Globus pallidus (tissue), 1 donor: ENCODE data around the gene OGFOD1.
A peak's percentile ranks its signal among the peaks of the same experiment; 100 is the strongest.

ENCODE experiments used
- DNase-seq: peaks from one replicate; pipeline ENCODE4 v3.0.0-alpha.2; 2015; ENCODE audit warnings: low spot score

The OGFOD1 gene

DNA sequence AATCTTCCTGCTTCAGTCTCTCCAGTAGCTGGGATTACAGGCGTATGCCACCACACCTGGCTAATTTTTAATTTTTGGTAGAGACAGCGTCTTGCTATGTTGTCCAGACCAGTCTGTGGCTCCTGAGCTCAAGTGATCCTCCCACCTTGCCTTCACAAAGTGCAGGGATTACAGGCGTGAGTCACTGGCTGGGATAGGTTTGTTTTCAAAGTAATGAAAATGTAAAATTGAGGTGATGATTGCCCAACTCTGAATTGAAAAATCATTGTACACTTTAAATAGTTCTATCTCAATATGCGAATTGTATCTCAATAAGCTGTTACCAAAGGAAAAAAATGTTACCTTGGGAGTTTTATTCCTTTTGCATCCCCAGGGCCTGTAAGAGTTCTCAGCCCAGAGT lies 24.8 kb upstream of the OGFOD1 start:
- DNase-seq: no peak

DNA sequence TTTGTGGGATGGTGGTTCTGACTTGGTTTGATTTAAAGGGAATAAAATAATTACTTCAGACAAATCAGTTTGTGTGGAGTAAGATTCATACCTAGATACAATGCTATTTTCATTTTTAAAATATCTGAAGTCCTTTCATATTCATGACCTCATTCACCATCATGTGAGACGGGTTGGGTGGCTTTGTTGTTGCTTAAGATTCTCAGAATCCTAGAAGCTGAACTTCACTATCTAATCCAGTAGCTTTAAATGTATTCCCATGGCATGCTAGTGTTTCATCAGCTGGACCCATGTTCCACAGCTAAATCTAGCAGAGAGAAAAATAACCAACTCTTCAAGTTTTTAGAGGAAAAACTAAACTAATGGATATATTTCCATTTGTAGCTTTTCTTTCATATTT lies 23.3 kb upstream of the OGFOD1 start:
- DNase-seq: no peak

DNA sequence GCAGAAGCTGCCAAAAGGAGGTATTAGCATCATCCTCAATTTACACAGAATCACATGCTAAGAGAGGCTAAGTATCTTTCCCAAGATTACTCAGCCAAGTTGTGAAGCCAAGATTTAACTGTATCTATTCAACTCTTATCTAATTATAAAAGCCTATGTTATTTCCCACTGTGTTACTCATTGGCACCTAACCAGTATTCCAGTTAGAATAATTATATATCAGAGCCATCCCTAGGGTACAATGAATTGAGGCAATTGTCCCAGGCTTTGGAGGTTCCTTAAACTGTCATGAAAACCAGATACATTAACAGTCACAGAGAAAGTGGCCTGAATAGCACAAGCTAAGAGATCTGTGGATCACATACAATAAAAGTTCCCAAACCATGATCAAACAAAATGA lies 15.1 kb upstream of the OGFOD1 start:
- no peak for DNase-seq

DNA sequence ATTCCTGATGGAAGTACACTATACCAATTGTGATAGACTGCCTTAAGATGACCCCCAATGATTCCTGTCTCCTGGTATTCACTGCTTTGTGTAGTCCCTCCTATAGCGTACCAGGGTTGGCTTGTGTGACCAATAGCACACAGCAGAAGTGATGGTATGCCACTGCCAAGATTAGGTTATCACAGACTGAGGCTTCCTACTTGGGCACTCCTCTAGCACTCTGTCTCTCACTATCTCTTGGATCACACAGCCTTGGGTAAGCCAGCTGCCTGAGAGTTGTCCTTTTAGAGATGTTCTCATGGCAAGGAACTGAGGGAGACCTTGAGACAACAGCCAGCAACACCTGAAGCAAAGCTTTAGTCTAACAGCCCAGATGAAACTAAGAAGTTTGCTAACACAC lies 13.3 kb upstream of the OGFOD1 start:
- DNase-seq: no peak

DNA sequence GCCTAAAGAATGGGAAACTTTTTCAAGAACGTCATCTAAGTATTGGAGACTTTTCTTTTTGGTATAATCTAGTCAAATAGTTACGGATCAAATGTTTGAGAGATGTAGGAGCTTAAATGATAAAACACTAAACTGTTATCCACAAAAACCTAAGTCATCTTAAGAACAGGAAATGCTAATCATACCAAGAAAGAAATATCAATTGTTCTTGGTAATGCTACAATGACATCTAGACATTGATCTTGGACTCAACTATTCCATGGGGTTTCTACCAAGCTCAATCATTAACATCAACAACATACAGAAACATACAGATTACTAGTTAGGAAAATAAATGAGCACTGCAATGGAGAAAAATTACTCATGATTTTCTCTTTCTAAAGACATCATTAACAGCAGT lies 4.1 kb upstream of the OGFOD1 start:
- DNase-seq: no peak

DNA sequence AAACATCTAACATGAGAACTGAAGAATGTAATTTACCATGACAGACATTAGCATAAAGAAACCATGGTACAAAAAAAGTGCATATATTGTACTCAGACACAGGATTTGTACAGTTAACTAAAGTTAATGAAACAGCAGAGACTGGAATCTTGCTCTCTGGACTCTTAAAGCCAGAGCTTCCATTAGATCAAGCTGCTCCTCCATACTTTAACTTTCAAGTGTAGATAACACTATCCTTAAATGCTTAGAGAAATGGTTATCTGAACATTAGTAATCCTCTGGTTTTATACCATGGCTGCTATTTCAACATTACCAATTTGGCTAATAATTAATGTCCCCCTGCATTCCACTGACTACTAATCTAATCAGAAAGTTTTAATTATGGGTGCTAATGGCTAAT lies 3.3 kb upstream of the OGFOD1 start:
- DNase-seq: no peak

DNA sequence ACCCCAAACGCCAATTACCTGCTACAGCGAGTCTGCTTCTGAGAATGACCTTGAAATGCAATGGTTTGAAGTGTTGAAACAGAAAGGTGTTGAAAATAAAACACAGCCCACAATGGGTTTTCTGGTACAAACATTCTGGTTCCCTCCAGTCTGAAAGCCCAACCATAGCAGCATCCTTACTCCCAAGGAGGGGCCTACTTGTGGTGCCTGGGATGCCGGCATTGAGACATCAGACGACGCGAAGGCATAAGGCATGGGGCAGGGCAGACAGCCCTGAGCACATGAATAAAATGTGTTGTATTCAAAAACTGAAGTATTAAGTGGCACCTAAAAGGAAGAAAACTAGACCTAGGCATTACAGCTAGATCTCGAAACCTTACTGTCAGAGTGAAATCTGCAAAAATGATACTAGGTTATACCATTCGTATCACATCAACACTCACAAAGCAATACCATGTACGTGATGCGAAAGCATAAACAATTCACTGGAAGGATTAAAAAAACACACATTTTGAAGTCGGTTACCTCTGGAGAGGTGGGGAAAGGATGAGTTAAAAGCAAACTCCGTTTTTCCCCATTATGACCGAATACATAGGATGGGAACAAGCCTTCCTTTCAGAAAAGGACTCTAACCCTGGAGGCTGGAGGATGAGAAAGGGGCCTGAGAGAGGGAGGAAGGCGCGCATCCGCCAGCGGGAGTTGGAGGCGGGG lies 924 bp upstream of the OGFOD1 start:
- DNase-seq: no peak

DNA sequence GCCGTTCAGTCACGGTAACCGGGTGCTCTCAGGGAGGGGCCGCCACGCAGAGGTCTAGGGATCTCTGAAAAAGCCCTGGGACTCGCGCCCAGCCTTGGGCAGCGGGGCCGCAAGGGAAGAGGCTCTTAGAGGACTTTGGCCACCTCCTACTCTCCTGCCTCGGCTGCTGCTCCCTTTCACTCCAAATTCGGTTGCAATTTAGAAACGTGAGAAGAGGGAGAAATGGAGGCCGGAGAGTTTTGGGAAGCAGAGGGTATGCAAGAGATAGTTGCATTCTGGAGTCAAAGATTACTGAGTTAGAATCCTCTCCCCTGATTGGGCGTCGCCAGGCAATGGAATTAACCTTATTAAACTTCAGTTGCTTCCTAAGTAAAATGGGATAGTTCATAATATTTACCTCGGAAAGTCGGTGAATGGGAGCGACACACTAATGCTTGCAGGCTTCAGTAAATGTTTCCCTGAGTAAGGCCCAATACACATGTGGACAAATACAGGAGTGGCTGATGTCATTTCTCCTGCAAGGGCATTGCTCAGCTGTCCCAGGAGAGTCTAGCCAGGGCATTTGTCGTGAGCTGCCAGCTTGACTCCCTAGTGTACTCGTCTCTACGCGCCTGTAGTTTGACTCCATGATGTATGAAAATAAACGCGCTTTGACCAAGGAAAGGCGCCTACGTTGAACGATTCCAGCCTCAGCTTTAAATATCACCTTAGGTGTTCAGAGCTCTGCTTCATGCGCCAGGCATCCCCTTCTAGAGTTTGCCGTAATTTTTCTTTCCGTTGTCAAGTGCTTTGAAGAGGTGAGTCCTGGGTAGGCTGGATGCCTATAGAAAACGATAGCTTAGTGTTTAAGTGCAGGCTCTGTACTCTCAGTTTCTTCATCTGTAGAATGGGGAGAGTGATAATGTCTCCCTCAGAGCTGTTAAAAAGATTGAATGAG lies 667 bp downstream of the OGFOD1 start:
- peak; percentile 9 for DNase-seq

DNA sequence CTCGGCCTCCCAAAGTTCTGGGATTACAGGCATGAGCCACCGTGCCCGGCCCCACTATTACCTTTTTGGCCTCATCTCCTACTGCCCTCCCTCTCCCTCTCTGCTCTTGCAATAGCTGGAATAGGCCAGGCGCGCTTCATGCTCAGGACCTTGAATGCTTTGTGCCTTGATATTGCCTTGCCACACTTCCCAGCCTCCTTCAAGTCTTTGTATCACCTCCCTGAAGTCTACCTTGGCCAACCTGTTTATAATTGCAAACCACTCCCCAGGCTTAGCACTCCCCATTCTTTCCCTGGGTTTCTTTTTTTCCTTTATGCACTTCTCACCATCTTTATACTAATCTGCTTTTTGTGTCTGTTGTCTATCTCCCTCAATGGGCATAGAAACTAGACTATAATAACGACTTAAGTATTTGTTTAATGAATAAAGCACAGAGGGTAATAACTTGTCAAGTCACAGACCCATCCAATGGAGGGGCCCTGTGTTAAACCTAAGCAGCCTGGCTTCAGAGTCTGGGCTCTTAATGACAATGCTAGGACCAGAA lies 6.6 kb downstream of the OGFOD1 start:
- DNase-seq: no peak

DNA sequence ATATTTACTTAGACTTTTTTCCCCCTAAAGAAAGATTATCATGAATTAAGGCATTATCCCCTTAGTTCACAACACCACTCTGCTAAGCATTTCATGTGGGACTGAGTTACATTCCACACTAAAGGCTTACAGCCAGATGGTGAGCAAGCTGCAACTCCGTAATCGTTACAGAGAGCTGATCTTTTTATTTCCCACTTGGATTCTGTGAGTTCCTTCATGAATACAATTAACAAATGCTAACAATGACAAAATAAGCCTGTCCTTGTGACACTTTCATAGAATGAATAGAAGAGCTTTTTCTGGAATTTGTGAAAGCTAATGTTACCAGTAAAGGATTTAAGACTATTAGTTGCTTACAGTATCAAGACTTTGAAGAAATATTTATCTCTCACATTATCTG lies 8.7 kb downstream of the OGFOD1 start:
- peak; percentile 64 for DNase-seq

DNA sequence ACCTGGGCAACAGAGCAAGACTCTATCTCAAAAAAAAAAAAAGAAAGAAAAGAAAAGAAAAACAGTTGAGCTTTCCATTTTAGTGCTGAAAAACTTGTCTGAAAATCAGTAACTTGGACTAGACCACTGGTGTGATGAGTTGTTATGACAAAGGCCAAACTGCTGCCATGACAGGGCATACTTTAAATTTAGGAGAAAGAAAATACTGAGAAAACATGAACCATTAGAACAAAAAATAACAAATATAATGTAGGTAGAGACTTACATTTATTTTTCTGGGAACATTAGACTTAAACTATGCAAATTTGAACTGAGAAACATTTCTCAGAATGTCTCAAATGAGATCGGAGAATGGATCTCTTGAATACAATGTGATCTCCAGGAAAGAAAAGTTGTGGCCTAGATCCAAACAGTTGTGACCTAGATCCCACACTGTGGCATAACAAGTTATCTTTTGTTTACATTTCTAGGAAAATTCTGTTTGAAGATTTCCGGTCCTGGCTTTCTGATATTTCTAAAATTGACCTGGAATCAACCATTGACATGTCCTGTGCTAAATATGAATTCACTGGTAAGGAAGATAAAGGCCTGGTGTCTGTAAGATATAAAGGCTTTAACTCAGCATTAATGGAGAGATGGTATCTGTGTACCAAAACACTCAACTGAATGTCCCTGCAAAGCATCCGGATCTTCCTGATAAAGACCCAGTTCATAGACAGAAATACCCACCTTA lies 10.9 kb downstream of the OGFOD1 start:
- DNase-seq: no peak

DNA sequence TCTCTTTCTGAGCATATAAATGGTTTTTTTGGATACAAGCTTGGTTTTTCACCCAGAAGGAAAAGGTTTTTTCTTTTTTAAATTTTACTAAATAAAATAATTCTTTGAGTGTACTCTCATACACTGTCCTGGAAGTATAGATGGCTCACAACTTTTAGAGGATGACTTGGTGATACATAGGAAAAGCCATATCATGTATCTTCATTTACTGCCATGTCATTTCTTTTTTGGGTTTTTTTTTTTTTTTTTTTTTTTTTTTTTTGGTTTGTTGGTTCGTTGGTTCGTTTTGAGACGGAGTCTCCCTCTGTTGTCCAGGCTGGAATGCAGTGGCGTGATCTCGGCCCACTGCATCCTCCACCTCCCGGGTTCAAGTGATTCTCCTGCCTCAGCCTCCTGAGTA lies 11.8 kb downstream of the OGFOD1 start:
- no peak for DNase-seq

DNA sequence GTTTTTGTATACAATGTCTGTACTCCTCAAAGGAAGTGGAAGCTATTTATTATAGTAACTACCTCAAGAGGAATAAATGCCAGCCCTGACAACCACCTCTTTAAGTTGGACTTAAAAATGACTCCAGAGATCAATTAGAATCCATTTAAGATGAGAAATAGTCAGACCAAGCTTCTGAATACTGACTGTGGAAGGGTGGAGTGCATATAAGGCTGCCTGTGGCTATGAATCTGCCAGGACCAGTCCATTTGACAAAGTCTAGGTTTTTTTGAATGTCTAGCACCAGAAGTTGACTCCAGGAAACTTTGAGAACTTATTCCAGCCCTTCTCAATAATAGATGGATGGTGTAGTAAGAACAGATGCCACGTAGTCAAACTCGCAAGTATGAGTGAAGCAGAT lies 15.0 kb downstream of the OGFOD1 start:
- no peak for DNase-seq

DNA sequence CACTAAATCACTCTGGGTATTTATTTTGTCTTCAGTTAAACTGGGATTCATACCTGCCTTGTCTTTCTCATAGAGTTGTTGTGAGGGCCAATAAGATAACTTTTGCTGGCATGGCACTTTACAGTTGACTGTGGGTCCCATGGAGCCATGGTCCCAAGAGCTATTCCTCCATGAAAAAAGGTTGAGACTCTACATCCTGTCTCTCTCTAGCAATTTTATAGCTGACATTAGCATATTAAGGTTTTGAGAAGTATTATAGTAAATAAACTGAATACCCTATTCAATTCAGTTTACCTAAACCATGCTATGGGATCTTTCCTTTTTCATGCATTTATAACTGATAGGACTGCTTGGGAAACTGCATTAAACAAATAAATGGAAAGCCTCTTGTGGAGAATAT lies 17.4 kb downstream of the OGFOD1 start:
- no peak for DNase-seq

DNA sequence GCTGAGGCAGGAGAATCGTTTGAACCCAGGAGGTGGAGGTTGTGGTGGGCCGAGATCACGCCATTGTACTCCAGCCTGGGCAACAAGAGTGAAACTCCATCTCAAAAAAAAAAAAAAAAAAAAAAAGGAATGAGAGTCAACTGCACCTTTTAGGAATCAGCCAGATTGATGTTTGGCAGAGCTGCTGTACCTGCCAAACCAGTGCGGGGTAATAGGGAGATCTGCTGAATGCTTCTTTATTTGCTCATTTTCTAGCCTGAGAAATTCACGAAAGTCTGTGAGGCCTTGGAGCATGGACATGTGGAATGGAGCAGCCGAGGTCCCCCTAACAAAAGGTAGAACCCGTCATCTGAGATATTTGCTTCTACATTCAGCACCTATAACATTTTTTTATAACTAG lies 18.4 kb downstream of the OGFOD1 start:
- no peak for DNase-seq

DNA sequence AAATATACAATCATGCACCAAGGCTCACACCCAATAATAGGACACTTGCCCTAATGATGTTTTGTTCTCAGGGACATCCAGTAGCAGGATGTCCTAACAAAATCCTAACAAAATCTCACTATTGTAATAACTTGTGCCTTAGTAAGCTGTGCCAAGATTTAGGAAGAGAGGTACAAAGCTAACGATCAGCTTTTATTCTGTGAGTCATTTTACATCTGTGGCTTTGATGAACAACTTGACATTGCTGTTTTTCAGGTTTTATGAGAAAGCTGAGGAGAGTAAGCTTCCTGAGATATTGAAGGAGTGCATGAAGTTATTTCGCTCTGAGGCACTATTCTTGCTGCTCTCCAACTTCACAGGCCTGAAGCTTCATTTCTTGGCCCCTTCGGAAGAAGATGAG lies 18.9 kb downstream of the OGFOD1 start:
- no peak for DNase-seq

DNA sequence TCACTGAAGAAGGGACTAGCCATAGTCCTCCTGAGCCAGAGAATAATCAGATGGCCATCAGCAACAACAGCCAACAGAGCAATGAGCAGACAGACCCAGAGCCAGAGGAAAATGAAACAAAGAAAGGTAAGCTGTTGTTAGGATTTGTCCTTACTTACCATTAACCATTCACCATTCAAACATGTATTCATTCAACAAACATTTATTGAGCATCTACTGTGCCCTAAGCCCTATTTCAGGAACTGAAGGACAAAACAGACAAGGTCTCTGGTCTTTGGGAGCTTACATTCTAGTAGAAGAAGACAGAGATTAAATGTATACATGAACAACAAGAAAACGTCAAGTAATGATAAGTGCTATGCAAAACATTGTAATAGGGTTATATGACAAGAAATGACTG lies 19.3 kb downstream of the OGFOD1 start:
- no peak for DNase-seq

DNA sequence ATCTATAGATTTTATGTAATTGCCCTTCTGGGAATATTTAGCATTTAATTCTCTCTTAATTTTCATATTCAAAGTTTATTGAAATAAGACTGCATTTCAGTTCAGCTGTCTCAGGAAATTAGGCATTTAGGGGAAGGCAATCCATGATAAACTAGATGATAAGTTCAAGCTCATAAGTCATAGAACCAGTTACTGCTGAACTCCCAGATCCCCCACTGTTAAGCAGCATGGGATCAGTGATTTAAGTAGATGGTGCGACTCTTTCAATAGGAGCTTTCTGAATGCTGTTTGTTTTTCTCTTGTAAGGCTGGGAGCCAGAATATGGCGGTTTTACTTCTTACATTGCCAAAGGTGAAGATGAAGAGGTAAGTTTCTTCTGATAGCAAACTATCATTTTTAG lies 23.8 kb downstream of the OGFOD1 start:
- DNase-seq: no peak

DNA sequence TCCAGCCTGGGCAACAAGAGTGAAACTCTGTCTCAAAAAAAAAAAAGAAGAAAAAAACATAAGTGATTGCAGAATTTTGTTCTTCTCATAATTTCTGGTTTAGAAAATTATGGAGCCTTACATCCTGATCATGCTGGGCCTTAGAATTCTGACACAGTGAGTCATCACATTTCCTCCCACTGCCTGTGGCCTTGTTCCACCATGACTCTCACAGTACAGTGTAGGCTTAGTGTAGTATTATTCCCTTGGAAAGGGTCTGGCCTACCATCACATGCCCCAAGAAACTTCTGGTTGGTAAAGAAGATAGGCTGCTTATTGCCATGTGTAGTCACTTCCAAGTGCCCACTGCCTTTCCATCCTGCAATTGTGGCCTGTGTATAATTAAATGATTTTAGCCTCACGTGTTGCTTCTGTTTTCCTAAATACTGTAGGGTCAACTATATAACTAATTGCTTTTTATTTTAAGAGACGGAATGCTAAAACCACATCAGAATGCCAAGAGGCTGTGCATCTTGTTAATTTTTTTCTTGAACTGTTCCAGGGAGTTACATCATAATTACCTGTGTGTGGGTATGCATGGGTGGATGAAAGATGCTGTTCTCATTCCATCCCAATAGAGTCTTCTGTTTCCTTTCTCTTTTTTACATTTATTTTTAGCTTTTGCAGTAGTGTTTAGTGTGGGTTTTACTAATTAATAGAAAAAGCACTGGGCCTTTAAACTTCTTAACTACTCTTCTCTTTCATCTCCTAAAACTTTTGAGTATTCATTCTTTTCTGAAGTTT lies 25.9 kb downstream of the OGFOD1 start:
- no peak for DNase-seq

DNA sequence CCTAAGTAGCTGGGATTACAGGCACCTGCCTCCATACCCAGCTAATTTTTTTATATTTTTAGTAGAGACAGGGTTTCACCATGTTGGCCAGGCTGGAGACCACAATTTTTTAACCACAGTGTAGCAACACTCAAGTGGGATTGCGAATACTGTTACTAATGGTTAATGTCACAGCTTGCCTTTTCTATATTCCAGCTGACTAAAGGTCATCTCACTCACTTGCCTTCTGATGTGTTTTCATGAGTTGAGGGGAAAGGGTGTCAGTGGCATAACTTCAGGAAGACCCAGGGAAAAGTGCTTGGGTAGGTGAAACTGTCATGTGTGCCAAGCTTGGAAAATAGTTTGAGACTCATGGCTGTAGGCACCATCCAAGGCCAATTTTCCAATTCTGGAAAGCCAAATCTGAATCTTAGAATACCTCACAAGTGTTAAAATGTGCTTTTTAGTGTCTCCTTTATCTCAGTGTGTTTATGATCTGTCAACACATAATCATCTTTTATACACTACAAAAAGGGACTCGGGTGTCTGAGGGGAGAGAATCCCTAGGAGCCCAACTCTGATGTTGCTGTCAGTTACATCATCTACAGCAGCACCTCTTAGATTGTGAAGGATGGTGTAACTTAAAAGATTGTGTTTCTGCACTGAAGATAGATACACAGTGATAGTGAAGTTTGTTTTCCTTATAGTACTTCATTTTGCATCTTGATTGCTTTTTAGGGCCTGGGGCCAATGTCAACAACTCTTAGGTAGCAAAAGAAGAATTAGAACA lies 27.1 kb downstream of the OGFOD1 start:
- DNase-seq: no peak

DNA sequence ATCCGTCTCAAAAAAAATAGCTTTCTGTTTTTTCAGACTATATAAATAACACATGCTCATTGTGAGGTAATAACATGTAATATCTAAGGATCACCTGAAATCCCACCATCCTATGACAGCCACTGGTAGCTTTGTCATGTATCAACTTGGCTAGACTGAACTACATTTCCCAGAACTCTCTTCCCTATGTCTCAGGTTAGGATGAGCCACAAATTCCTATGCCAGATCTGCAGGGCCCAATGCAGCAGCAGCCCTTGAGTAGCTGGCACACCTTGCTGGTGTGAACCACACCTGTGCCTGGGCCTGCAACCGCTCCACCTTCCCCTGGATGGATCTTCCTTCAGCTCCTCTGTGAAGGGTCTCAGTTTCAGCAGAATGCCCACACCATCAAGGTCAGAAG lies 28.1 kb downstream of the OGFOD1 start:
- DNase-seq: no peak
